Fibroblast of lung (primary cell): ENCODE results near the gene TMEM120B.

Experiments
- EZH2 ChIP-seq: IDR thresholded peaks from 2 replicates; pipeline ENCODE4 v1.5.1; 2012; ENCODE audit warnings: low read length, control low read depth, mild to moderate bottlenecking; ENCODE audit errors: missing control alignments
- TF ChIP-seq, protein P1 (sequence below), 2 donors: IDR thresholded peaks in 1 of 2; conservative IDR thresholded peaks in 1 of 2; 1 replicate in 1 of 2; 2 replicates in 1 of 2; pipeline ENCODE4 v1.5.1; 2011 to 2012; ENCODE audit warnings: low read length in 2 of 2, control low read depth in 1 of 2, inconsistent platforms in 1 of 2, low read depth in 1 of 2, mild to moderate bottlenecking in 1 of 2

- TF ChIP-seq, protein P1, sequence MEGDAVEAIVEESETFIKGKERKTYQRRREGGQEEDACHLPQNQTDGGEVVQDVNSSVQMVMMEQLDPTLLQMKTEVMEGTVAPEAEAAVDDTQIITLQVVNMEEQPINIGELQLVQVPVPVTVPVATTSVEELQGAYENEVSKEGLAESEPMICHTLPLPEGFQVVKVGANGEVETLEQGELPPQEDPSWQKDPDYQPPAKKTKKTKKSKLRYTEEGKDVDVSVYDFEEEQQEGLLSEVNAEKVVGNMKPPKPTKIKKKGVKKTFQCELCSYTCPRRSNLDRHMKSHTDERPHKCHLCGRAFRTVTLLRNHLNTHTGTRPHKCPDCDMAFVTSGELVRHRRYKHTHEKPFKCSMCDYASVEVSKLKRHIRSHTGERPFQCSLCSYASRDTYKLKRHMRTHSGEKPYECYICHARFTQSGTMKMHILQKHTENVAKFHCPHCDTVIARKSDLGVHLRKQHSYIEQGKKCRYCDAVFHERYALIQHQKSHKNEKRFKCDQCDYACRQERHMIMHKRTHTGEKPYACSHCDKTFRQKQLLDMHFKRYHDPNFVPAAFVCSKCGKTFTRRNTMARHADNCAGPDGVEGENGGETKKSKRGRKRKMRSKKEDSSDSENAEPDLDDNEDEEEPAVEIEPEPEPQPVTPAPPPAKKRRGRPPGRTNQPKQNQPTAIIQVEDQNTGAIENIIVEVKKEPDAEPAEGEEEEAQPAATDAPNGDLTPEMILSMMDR (conservative IDR thresholded peaks at IDR 0.05 in 1 of 2, IDR thresholded peaks at IDR 0.05 in 1 of 2; ENCODE audit: low read depth in 1 of 2, low read length in 2 of 2): no peak
- TF ChIP-seq EZH2: no peak
Observed at GRCh38 chr12:121791671-121792551, 79.4 kb downstream of the TMEM120B start.
